HCT116 (cell line): Measurements from ENCODE around the gene USP32. TPM values are rescaled to one million over a fixed set of nuclear protein-coding genes. Genes with fewer than 3 reads are reported as not detected.

Source experiments
- ATAC-seq: fragments of 200-7000 bp; cut with Tn5 transposase; 2 replicates; pipeline ENCODE4 v1.9.1; 2020; ENCODE audit warnings: mild to moderate bottlenecking, moderate library complexity
- BruUV-seq: library from RNA; stranded (reverse); fragments of 400-500 nt; replicated peaks from 2 replicates; lab custom pipeline; 2021; lab: Mats Ljungman, UMichigan
- CTCF ChIA-PET: fragments of 300-600 bp; sonication (Branson Sonifier 250); formaldehyde crosslinking; loops from one replicate; lab custom pipeline; 2021; ENCODE audit warnings: antibody characterized with exemption; lab: Charles Lee
- POLR2A ChIA-PET: fragments of 300-600, 350-600 bp; sonication (Branson Sonifier 250); formaldehyde crosslinking; loops from one replicate; lab custom pipeline; 2021; ENCODE audit warnings: antibody characterized with exemption; lab: Charles Lee
- RAD21 ChIA-PET, 2 experiments: fragments of 300-600 bp; sonication (Branson Sonifier 250); formaldehyde crosslinking; loops; one replicate each; lab custom pipeline; 2023; ENCODE audit warnings: low total read pairs in 2 of 2; ENCODE audit not compliant: uncharacterized antibody in 2 of 2, unreplicated experiment in 2 of 2, low non-redundant PET in 1 of 2; lab: Charles Lee
- DNase-seq: peaks from one replicate; pipeline ENCODE4 v3.0.0-alpha.2; 2010; ENCODE audit warnings: low read depth, low spot score
- H2AFZ ChIP-seq: fragments of 200-600 bp; shearing (Covaris generic), sonication (generic); 2 replicates; pipeline ENCODE4 v1.6.1; 2017; ENCODE audit warnings: low read depth, mixed run types, mixed read lengths, antibody characterized with exemption, low read length; ENCODE audit not compliant: poor library complexity, severe bottlenecking
- H3K27ac ChIP-seq: 2 replicates; pipeline ENCODE4 v1.5.1; 2012; ENCODE audit warnings: low read depth, low read length
- H3K27me3 ChIP-seq: fragments of 200-600 bp; sonication (generic); 2 replicates; pipeline ENCODE4 v1.6.1; 2016; ENCODE audit warnings: mixed run types, low read length, mixed read lengths; ENCODE audit not compliant: insufficient read depth
- H3K36me3 ChIP-seq, 2 experiments: fragments of 200-500 bp in 1 of 2; fragments of 200-600 bp in 1 of 2; sonication (Bioruptor generic) in 1 of 2; sonication (generic) in 1 of 2; 2 replicates each; pipeline versions ENCODE4 v1.5.1 to v1.6.1; 2014 to 2016; ENCODE audit warnings: low read length in 2 of 2, inconsistent platforms in 1 of 2, mixed read lengths in 1 of 2, mixed run types in 1 of 2; ENCODE audit not compliant: insufficient read depth in 2 of 2, control insufficient read depth in 1 of 2
- H3K4me1 ChIP-seq, 2 experiments: fragments of 200-600 bp in 1 of 2; sonication (generic) in 1 of 2; 2 replicates each; pipeline versions ENCODE4 v1.5.1 to v1.6.1; 2012 to 2017; ENCODE audit warnings: low read length in 2 of 2, inconsistent platforms in 1 of 2, mild to moderate bottlenecking in 1 of 2, mixed read lengths in 1 of 2, mixed run types in 1 of 2, moderate library complexity in 1 of 2; ENCODE audit not compliant: insufficient read depth in 2 of 2, control insufficient read depth in 1 of 2
- H3K4me2 ChIP-seq: fragments of 200-600 bp; sonication (generic); 2 replicates; pipeline ENCODE4 v1.6.1; 2017; ENCODE audit warnings: mixed run types, low read length, mixed read lengths
- H3K4me3 ChIP-seq, 2 experiments: fragments of 200-600 bp in 1 of 2; sonication (generic) in 1 of 2; replicated peaks in 1 of 2; 2 replicates each; pipeline ENCODE4 v1.5.1; 2011 to 2016; ENCODE audit warnings: low read length in 2 of 2, control low read depth in 1 of 2, low read depth in 1 of 2, mild to moderate bottlenecking in 1 of 2, mixed read lengths in 1 of 2, mixed run types in 1 of 2
- H3K79me2 ChIP-seq: fragments of 200-600 bp; sonication (generic); 2 replicates; pipeline ENCODE4 v1.6.1; 2017; ENCODE audit warnings: mild to moderate bottlenecking, mixed run types, low read length, moderate library complexity, mixed read lengths; ENCODE audit not compliant: insufficient read depth
- H3K9ac ChIP-seq: fragments of 200-600 bp; sonication (generic); 2 replicates; pipeline ENCODE4 v1.6.1; 2016; ENCODE audit warnings: low read length, mixed read lengths
- H3K9me2 ChIP-seq: fragments of 200-600 bp; sonication (generic), shearing (Covaris generic); 2 replicates; pipeline ENCODE4 v1.6.1; 2017; ENCODE audit warnings: mixed run types, mild to moderate bottlenecking, moderate library complexity; ENCODE audit not compliant: insufficient read depth
- H3K9me3 ChIP-seq, 2 experiments: fragments of 200-500 bp in 1 of 2; fragments of 200-600 bp in 1 of 2; sonication (Bioruptor generic) in 1 of 2; sonication (generic) in 1 of 2; 2 replicates each; pipeline ENCODE4 v1.6.1; 2014 to 2017; ENCODE audit warnings: low read length in 2 of 2, mixed read lengths in 2 of 2, inconsistent platforms in 1 of 2, low read depth in 1 of 2, mild to moderate bottlenecking in 1 of 2, mixed run types in 1 of 2, moderate library complexity in 1 of 2; ENCODE audit not compliant: control insufficient read depth in 1 of 2, insufficient read depth in 1 of 2
- H4K20me1 ChIP-seq: fragments of 200-600 bp; sonication (generic), shearing (Covaris generic); 2 replicates; pipeline ENCODE4 v1.6.1; 2017; ENCODE audit warnings: mixed run types, mild to moderate bottlenecking, moderate library complexity; ENCODE audit not compliant: insufficient read depth
- CBX3 ChIP-seq: IDR thresholded peaks from 2 replicates; pipeline ENCODE4 v1.6.1; 2012; ENCODE audit warnings: low read depth
- ELF1 ChIP-seq: IDR thresholded peaks from 2 replicates; pipeline ENCODE4 v1.6.1; 2012; ENCODE audit warnings: low read depth, borderline replicate concordance
- EZH2 ChIP-seq: fragments of 200-600 bp; sonication (generic); IDR thresholded peaks from 2 replicates; pipeline ENCODE4 v1.6.1; 2017; ENCODE audit warnings: antibody characterized with exemption, mixed run types
- FOSL1 ChIP-seq: IDR thresholded peaks from 2 replicates; pipeline ENCODE4 v1.6.1; 2012; ENCODE audit warnings: low read depth
- JUND ChIP-seq: IDR thresholded peaks from 2 replicates; pipeline ENCODE4 v1.6.1; 2012
- POLR2AphosphoS5 ChIP-seq: IDR thresholded peaks from 2 replicates; pipeline ENCODE4 v1.6.1; 2011; ENCODE audit warnings: mild to moderate bottlenecking, low read depth, low read length, moderate library complexity
- SIN3A ChIP-seq: IDR thresholded peaks from 2 replicates; pipeline ENCODE4 v1.6.1; 2012; ENCODE audit warnings: low read depth
- SP1 ChIP-seq: IDR thresholded peaks from 2 replicates; pipeline ENCODE4 v1.6.1; 2012; ENCODE audit warnings: low read depth
- TCF7L2 ChIP-seq: IDR thresholded peaks from 2 replicates; pipeline ENCODE4 v1.7.0; 2011; ENCODE audit warnings: borderline replicate concordance, inconsistent platforms; ENCODE audit not compliant: insufficient read depth, insufficient read length; ENCODE audit errors: extremely low read depth
- ZBTB33 ChIP-seq: IDR thresholded peaks from 2 replicates; pipeline ENCODE4 v1.6.1; 2011; ENCODE audit warnings: mild to moderate bottlenecking, low read length, moderate library complexity; ENCODE audit not compliant: insufficient replicate concordance; ENCODE audit errors: extremely low read depth
- ZNF274 ChIP-seq: fragments of 200-500 bp; sonication (Bioruptor generic); IDR thresholded peaks from 2 replicates; pipeline ENCODE4 v1.6.1; 2014; ENCODE audit warnings: mild to moderate bottlenecking, low read depth, low read length, inconsistent platforms
- intact Hi-C: fragments of 100-400 bp; cut with micrococcal nuclease; formaldehyde crosslinking; loops from 2 replicates; pipeline ENCODE4 v1.10.0; 2022
- total RNA-seq: library from RNA; stranded (reverse); gene quantifications from one replicate; pipeline ENCODE4 v1.2.1, GENCODE V29; 2021; ENCODE audit not compliant: unreplicated experiment
- TF ChIP-seq, protein P1 (sequence below): IDR thresholded peaks from 2 replicates; pipeline ENCODE4 v1.6.1; 2012
- TF ChIP-seq, protein P2 (sequence below): IDR thresholded peaks from 2 replicates; pipeline ENCODE4 v1.6.1; 2012; ENCODE audit warnings: low read depth
- TF ChIP-seq, protein P3 (sequence below), 3 experiments: fragments of 200-600 bp in 1 of 3; sonication (generic) in 1 of 3; IDR thresholded peaks in 2 of 3; conservative IDR thresholded peaks in 1 of 3; 2 replicates each; pipeline ENCODE4 v1.5.1; 2012 to 2017; ENCODE audit warnings: low read depth in 2 of 3, low read length in 2 of 3, antibody characterized with exemption in 1 of 3, borderline replicate concordance in 1 of 3, control low read depth in 1 of 3, mild to moderate bottlenecking in 1 of 3, mixed read lengths in 1 of 3, mixed run types in 1 of 3, moderate library complexity in 1 of 3; ENCODE audit not compliant: insufficient read depth in 1 of 3

Gene USP32
- total RNA-seq, 1 experiment from 2014 or later, result 67.0 TPM

- Histone ChIP-seq H3K79me2 (no peaks in the 10 kb centered on the region), H3K36me3 (no peaks in the 10 kb centered on the region), H3K9me2 (no peaks in the 10 kb centered on the region), H3K27me3 (no peaks in the 10 kb centered on the region), H3K4me1 (peaks cover 4 to 12% of the 10 kb centered on the region in 2 experiments; a peak in 3 of 4 replicates), H3K9ac (no peak overlapping the region), H3K4me2 (no peak overlapping the region), H3K4me3 (no peak overlapping the region), H2AFZ (no peak overlapping the region), H3K9me3 (no peaks in the 10 kb centered on the region), H3K27ac (no peak overlapping the region), H4K20me1 (no peaks in the 10 kb centered on the region)
- no peak for ATAC-seq
- TF ChIP-seq SP1 (no peak), SIN3A (no peak), JUND (no peak), FOSL1 (no peak), ZNF274 (no peak), POLR2AphosphoS5 (no peak), EZH2 (no peak), ELF1 (no peak), TCF7L2 (no peak), CBX3 (no peak), ZBTB33 (no peak)
- TF ChIP-seq, protein P1, sequence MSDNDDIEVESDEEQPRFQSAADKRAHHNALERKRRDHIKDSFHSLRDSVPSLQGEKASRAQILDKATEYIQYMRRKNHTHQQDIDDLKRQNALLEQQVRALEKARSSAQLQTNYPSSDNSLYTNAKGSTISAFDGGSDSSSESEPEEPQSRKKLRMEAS, result no peak
- TF ChIP-seq, protein P2, sequence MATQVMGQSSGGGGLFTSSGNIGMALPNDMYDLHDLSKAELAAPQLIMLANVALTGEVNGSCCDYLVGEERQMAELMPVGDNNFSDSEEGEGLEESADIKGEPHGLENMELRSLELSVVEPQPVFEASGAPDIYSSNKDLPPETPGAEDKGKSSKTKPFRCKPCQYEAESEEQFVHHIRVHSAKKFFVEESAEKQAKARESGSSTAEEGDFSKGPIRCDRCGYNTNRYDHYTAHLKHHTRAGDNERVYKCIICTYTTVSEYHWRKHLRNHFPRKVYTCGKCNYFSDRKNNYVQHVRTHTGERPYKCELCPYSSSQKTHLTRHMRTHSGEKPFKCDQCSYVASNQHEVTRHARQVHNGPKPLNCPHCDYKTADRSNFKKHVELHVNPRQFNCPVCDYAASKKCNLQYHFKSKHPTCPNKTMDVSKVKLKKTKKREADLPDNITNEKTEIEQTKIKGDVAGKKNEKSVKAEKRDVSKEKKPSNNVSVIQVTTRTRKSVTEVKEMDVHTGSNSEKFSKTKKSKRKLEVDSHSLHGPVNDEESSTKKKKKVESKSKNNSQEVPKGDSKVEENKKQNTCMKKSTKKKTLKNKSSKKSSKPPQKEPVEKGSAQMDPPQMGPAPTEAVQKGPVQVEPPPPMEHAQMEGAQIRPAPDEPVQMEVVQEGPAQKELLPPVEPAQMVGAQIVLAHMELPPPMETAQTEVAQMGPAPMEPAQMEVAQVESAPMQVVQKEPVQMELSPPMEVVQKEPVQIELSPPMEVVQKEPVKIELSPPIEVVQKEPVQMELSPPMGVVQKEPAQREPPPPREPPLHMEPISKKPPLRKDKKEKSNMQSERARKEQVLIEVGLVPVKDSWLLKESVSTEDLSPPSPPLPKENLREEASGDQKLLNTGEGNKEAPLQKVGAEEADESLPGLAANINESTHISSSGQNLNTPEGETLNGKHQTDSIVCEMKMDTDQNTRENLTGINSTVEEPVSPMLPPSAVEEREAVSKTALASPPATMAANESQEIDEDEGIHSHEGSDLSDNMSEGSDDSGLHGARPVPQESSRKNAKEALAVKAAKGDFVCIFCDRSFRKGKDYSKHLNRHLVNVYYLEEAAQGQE, result no peak
- TF ChIP-seq, protein P3, sequence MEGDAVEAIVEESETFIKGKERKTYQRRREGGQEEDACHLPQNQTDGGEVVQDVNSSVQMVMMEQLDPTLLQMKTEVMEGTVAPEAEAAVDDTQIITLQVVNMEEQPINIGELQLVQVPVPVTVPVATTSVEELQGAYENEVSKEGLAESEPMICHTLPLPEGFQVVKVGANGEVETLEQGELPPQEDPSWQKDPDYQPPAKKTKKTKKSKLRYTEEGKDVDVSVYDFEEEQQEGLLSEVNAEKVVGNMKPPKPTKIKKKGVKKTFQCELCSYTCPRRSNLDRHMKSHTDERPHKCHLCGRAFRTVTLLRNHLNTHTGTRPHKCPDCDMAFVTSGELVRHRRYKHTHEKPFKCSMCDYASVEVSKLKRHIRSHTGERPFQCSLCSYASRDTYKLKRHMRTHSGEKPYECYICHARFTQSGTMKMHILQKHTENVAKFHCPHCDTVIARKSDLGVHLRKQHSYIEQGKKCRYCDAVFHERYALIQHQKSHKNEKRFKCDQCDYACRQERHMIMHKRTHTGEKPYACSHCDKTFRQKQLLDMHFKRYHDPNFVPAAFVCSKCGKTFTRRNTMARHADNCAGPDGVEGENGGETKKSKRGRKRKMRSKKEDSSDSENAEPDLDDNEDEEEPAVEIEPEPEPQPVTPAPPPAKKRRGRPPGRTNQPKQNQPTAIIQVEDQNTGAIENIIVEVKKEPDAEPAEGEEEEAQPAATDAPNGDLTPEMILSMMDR (IDR thresholded peaks at IDR 0.05 in 2 of 3, conservative IDR thresholded peaks at IDR 0.05 in 1 of 3; ENCODE audit: borderline replicate concordance in 1 of 3, insufficient read depth in 1 of 3, low read depth in 2 of 3, low read length in 2 of 3), result no peak
- intact Hi-C loops, result no loop called here
- no TSS peak for BruUV-seq
- DNase-seq, result no peak
- ChIA-PET POLR2A (no interaction called here), RAD21 (no interaction called here), CTCF (no interaction called here)
These were observed 108.1 kb downstream of the USP32 start for GRCh38 chr17:60283816-60284215.
